ENCODE results near the gene FOXK2. TPM values are rescaled to one million over a fixed set of nuclear protein-coding genes. Genes with fewer than 3 reads are reported as not detected.

FOXK2 gene
- total RNA-seq, 3 donors from 2014 or later: 25.0 to 48.6 (median 36.7) TPM

DNA sequence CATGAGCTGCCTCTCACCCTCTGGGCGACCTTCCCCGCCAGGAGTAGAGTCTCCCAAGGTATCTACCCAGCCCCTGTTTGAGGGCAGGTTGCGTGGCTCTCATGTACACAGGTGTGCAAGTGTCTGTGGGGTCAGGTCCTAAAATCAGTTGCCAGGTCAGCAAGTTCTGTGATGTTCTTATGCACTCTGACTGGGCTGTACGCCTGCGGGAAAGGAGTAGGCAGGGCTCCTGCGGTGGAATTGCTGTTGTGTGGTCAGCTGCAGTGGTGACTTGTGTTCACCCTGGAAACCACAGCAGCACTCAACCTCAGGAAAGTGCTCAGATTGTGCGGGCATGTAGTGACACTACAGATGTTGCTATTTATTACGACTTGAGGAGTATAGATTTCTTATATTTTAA is 41.6 kb upstream of the FOXK2 start:
- H3K36me3 ChIP-seq: no peaks in the 10 kb centered on the region
- DNase-seq (ENCODE audit: low spot score in 2 of 2): no peak

DNA sequence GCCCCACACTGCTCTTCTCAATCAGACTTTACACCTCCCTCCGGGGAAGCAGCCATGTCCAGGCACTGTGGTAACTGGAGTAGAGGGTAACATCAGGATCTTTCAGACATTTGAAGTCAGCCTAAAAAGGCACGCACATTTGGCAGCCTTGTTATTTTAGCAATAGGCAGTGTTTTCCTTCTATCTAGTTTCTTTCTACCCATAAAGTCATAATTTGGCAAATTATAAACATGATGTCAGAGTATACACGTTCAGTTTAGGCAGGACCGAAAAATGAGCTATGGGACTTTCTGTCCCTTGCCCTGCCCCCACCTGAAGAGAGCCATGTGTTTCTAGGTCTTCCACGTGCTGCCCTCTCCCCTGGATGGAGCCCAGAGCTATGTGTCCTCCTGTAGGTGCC is 39.9 kb upstream of the FOXK2 start:
- Histone ChIP-seq H3K9me3 (no peaks in the 10 kb centered on the region), H3K27ac (no peak overlapping the region), H3K36me3 (no peaks in the 10 kb centered on the region), H3K4me1 (no peaks in the 10 kb centered on the region), H3K27me3 (no peaks in the 10 kb centered on the region), H3K4me3 (no peak overlapping the region)
- no peak for DNase-seq (ENCODE audit: low spot score in 2 of 2)
- TF ChIP-seq POLR2AphosphoS5 (IDR thresholded peaks at IDR 0.05): no peak
- no peak for TF ChIP-seq POLR2A (IDR thresholded peaks at IDR 0.05)
- TF ChIP-seq, protein P1, sequence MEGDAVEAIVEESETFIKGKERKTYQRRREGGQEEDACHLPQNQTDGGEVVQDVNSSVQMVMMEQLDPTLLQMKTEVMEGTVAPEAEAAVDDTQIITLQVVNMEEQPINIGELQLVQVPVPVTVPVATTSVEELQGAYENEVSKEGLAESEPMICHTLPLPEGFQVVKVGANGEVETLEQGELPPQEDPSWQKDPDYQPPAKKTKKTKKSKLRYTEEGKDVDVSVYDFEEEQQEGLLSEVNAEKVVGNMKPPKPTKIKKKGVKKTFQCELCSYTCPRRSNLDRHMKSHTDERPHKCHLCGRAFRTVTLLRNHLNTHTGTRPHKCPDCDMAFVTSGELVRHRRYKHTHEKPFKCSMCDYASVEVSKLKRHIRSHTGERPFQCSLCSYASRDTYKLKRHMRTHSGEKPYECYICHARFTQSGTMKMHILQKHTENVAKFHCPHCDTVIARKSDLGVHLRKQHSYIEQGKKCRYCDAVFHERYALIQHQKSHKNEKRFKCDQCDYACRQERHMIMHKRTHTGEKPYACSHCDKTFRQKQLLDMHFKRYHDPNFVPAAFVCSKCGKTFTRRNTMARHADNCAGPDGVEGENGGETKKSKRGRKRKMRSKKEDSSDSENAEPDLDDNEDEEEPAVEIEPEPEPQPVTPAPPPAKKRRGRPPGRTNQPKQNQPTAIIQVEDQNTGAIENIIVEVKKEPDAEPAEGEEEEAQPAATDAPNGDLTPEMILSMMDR (IDR thresholded peaks at IDR 0.05): no peak
- intact Hi-C loops (cut with DNase I; ENCODE audit: low total_unique reads): loop anchor here (10.0 kb wide), 1 partner anchor 1845 kb away; no protein-coding TSS in a partner anchor

More for the DNA sequence above, 41.6 kb upstream of the FOXK2 start:
- Histone ChIP-seq H3K9me3 (no peaks in the 10 kb centered on the region), H3K27ac (no peak overlapping the region), H3K4me3 (no peak overlapping the region), H3K4me1 (no peaks in the 10 kb centered on the region), H3K27me3 (no peaks in the 10 kb centered on the region)
- intact Hi-C loops (cut with DNase I; ENCODE audit: low total_unique reads): no loop called here
- TF ChIP-seq, protein P1 (IDR thresholded peaks at IDR 0.05): no peak
- TF ChIP-seq POLR2A (IDR thresholded peaks at IDR 0.05) (no peak), POLR2AphosphoS5 (IDR thresholded peaks at IDR 0.05) (no peak)

DNA sequence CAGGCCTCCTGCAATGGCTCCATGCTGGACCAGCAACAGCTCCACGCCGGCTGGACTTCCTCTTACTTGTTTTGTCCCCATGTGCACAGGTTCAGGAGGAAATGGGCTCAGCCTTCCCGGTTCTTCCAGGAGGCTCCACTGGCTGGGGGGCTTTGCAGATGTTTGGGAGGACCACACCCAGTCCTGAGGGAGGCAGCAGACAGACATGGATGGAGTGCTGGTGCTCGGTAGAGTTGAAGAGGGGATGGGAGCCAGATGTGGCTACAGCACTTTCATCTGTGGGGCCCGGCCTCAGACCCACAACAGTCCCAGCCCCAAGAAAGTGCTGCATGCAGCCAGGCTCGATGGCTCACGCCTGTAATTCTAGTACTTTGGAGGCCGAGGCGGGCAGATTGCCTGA is 39.2 kb upstream of the FOXK2 start:
- no peak for DNase-seq (ENCODE audit: low spot score in 2 of 2)
- intact Hi-C loops (cut with DNase I; ENCODE audit: low total_unique reads): loop anchor here (10.0 kb wide), 1 partner anchor 1846 kb away; no protein-coding TSS in a partner anchor
- Histone ChIP-seq H3K27ac (no peak overlapping the region), H3K27me3 (no peaks in the 10 kb centered on the region), H3K4me1 (no peaks in the 10 kb centered on the region), H3K36me3 (no peaks in the 10 kb centered on the region), H3K4me3 (no peak overlapping the region), H3K9me3 (no peaks in the 10 kb centered on the region)
- TF ChIP-seq POLR2AphosphoS5 (IDR thresholded peaks at IDR 0.05) (no peak), POLR2A (IDR thresholded peaks at IDR 0.05) (no peak)
- TF ChIP-seq, protein P1 (IDR thresholded peaks at IDR 0.05): no peak

DNA sequence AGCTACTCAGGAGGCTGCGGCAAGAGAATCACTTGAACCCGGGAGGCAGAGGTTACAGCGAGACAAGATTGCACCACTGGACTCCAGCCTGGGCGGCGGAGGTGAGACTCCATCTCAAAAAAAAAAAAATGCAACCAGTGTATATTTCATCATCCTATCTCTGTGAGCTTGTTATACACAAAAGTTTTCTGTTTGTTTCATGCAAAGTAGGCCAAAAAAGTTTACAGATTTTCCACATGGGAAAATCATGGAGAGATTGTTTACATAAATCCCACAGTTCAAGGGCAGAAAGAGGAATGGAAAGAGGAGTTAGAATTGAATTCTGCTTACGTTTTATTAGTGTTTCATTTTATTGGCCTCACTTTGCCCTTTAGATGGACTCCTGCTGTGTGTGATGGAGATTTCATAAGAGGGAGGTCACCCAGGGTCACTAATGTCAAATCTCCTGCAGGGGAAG is 36.3 kb upstream of the FOXK2 start:
- DNase-seq (ENCODE audit: low spot score in 2 of 2): no peak
- Histone ChIP-seq H3K4me3 (no peak overlapping the region), H3K4me1 (no peaks in the 10 kb centered on the region), H3K27ac (no peak overlapping the region), H3K27me3 (no peaks in the 10 kb centered on the region), H3K9me3 (no peaks in the 10 kb centered on the region), H3K36me3 (no peaks in the 10 kb centered on the region)
- TF ChIP-seq, protein P1 (IDR thresholded peaks at IDR 0.05): no peak
- TF ChIP-seq POLR2AphosphoS5 (IDR thresholded peaks at IDR 0.05) (no peak), POLR2A (IDR thresholded peaks at IDR 0.05) (no peak)
- intact Hi-C loops (cut with DNase I; ENCODE audit: low total_unique reads): loop anchor here (10.0 kb wide), 1 partner anchor 1848 kb away; no protein-coding TSS in a partner anchor

DNA sequence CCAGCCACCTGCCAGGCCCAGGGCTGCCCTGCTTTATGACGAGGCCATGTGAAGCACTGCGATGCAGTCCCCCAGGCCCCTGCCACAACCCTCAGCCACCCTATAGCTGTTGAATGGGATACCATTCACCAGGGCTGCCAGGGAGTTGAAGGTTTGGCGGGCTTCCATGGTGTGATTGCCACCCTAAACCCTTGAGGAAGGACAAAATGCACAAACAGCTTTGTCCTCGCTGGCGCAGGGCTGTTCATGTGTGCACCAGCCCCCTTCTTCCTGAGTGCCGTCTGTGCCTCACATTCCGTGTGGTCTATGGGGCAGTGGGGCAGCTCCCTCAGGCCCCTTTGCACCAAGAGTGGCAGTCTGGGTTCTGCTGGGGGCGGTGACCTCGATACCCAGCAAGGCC is 35.7 kb upstream of the FOXK2 start:
- no peaks in the 10 kb centered on the region for H3K36me3 ChIP-seq
- no peaks in the 10 kb centered on the region for H3K4me1 ChIP-seq
- TF ChIP-seq POLR2AphosphoS5 (IDR thresholded peaks at IDR 0.05) (no peak), POLR2A (IDR thresholded peaks at IDR 0.05) (no peak)
- TF ChIP-seq, protein P1 (IDR thresholded peaks at IDR 0.05): no peak
- no peak overlapping the region for H3K27ac ChIP-seq
- H3K4me3 ChIP-seq: no peak overlapping the region
- no peak for DNase-seq (ENCODE audit: low spot score in 2 of 2)
- no peaks in the 10 kb centered on the region for H3K9me3 ChIP-seq
- intact Hi-C loops (cut with DNase I; ENCODE audit: low total_unique reads): loop anchor here (10.0 kb wide), 1 partner anchor 1849 kb away; no protein-coding TSS in a partner anchor
- H3K27me3 ChIP-seq: no peaks in the 10 kb centered on the region

All from breast epithelium (tissue), 4 donors.